T-helper 2 cell treated with Interferon-gamma antibody and Interleukin-4, amounts not matched to agents 5 μg/mL and 100 μg/mL, for 36 hours (primary cell): Measurements from ENCODE around the gene KIAA1217.

Experiments
- DNase-seq: peaks from one replicate; pipeline ENCODE4 v3.0.0; 2021; ENCODE audit warnings: low spot score
- H3K27ac Mint-ChIP-seq: one replicate; pipeline ENCODE4 v1.8.0; 2021; ENCODE audit warnings: mild to moderate bottlenecking, mixed read lengths
- H3K27me3 Mint-ChIP-seq: one replicate; pipeline ENCODE4 v1.8.0; 2021; ENCODE audit warnings: low read depth, mixed read lengths
- H3K36me3 Mint-ChIP-seq: one replicate; pipeline ENCODE4 v1.8.0; 2021; ENCODE audit warnings: low read depth, mixed read lengths
- H3K4me1 Mint-ChIP-seq: one replicate; pipeline ENCODE4 v1.8.0; 2021; ENCODE audit warnings: low read depth, mixed read lengths
- H3K4me3 Mint-ChIP-seq: one replicate; pipeline ENCODE4 v1.8.0; 2022; ENCODE audit warnings: mild to moderate bottlenecking, moderate library complexity, mixed read lengths
- H3K9me3 Mint-ChIP-seq: one replicate; pipeline ENCODE4 v1.8.0; 2021; ENCODE audit warnings: mixed read lengths

The KIAA1217 gene

DNA sequence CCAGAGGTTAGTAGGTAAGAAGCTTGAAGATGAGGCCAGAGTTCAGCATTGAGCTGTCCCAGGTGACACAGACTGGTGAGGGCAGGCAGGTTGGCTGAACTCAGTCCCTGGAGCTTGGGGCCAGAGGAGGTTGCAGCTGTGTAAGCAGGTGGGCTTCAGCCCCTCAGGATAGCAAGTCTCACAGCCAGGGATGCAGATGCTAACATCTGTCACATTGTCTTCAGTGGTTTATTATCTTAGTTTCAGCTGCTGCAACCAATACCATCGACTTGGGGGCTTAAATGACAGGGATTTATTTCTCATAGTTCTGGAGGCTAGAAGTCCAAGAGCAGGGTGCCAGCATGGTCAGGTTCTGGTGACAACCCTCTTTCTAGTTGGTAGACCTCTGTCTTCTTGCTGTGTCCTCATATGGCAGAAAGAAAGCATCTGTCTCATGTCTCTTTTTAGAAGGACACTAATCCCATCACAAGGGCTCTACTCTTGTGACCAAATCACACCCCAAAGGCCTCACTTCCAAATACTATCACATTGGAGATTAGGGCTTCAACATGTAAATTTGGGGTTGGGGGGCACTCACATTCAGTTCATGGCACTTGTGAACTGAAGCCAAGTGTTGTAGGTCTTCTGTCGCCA is 146.2 kb downstream of the KIAA1217 start:
- Mint-ChIP-seq H3K9me3 (no peaks in the 10 kb centered on the region), H3K27ac (no peak overlapping the region), H3K36me3 (no peaks in the 10 kb centered on the region), H3K4me1 (no peaks in the 10 kb centered on the region), H3K4me3 (no peak overlapping the region), H3K27me3 (no peaks in the 10 kb centered on the region)
- no peak for DNase-seq

DNA sequence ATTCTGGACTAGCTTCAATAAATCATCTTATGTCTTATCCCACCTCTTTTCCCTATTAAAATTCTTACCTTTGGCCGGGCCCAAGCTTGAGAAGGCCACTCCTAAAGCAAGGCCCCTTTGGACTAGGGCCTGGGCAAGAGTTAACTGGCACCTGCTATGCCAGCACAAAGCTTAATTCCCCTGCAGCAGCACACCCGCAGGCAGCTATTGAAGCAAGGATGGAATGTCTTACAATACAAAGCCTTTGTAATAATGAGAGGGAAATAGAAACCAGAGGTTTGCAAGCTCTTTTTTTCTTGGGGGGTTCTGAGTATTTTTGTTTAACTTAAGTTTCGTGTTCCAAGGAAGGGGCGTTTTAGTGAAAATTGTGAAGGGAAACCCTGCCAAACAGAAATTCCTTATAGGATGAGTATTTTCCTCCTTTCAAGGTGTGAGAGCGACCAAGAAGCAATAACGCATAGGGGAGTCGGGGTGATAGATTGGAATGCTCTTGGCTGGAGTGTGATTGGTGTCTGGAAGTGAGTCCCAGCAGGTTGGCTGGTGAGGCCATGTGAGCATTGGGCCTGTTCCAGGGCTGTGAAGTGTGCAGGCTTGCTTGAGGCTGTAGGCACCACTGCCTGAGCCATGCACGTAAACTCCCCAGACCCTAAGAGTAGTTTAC is 148.5 kb downstream of the KIAA1217 start:
- Mint-ChIP-seq H3K4me3 (no peak overlapping the region), H3K9me3 (no peaks in the 10 kb centered on the region), H3K27ac (no peak overlapping the region), H3K27me3 (no peaks in the 10 kb centered on the region), H3K36me3 (no peaks in the 10 kb centered on the region), H3K4me1 (no peaks in the 10 kb centered on the region)
- no peak for DNase-seq

DNA sequence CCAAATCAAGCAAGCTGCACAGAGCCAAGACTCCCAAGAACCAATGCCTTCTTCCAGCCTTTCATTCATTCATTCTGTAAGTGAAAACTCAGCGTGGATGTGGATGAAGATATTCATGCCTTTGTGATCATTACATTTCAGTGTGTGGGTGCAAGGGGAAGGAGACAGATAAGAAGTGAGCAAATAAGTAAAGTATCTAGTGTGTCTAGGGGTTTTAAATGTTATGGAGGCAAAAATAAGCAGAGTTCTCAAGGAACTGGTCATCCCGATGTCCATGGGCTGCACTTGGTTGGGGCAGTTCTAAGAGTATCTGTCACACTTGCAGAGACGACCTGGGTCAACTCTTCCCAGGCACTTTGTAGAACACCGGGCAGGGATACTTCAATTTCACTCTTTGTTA is 149.1 kb downstream of the KIAA1217 start:
- Mint-ChIP-seq H3K27me3 (no peaks in the 10 kb centered on the region), H3K4me1 (no peaks in the 10 kb centered on the region), H3K4me3 (no peak overlapping the region), H3K9me3 (no peaks in the 10 kb centered on the region), H3K36me3 (no peaks in the 10 kb centered on the region), H3K27ac (no peak overlapping the region)
- DNase-seq, result no peak

DNA sequence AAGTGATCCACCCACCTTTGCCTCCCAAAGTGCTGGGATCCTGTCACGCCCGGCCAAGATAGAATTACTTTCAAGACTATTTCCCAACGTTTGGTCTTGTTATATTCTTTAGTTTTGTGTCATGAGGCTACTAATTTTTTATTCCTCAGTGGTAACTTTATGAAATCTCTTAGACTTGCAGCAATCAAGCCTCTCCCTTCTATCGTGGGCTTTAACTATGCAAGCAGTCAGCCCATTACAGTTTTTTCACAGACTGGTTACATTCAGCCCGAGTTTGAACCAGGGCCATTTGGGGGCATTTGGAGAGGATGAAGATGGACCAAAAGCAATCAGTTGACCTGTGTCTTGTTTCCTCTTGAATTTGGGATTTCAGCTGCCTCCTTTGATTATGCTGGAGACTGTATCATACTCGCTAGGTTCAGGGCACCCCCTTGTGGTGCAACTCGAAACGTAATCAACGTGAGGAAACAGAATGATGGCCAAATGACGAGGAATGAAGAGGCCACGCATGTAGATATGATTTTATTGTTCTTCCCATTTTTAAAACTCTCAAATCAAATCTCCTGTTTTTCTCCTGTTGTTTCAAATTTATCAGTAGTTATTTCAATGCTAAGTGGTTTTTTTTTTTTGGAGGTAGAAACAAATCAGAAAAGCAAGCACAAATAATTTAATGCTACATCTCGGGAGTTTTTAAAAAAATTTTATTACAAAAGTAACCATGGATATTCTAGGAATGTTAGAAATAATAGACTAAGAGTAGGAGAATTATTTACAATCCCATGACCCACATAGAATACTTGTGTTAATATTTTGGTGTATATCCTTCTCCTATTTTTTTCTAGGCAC is 151.6 kb downstream of the KIAA1217 start:
- no peak overlapping the region for H3K4me3 Mint-ChIP-seq
- no peaks in the 10 kb centered on the region for H3K36me3 Mint-ChIP-seq
- no peaks in the 10 kb centered on the region for H3K4me1 Mint-ChIP-seq
- H3K27me3 Mint-ChIP-seq, result no peaks in the 10 kb centered on the region
- H3K27ac Mint-ChIP-seq, result no peak overlapping the region
- no peak for DNase-seq
- H3K9me3 Mint-ChIP-seq, result no peaks in the 10 kb centered on the region

DNA sequence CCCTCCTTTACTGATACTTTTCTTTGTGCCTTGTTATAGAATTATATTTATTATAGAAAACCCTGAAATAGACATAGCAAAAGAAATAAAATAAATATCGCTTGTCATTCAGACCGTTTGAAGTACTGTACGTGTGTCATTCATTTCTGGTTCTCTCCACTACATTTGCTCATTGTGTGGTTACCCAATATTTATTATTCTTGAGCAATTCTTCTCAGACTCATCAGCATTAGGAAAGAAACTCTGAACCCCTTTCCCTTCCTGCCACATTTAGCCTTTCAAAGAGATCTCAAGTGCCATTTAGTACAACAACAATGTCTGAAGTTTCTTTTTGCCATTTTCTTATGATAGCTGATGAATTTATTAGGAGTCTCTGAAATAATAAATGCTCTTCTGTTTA is 154.1 kb downstream of the KIAA1217 start:
- Mint-ChIP-seq H3K9me3 (no peaks in the 10 kb centered on the region), H3K4me1 (no peaks in the 10 kb centered on the region), H3K36me3 (no peaks in the 10 kb centered on the region), H3K4me3 (no peak overlapping the region), H3K27ac (no peak overlapping the region), H3K27me3 (no peaks in the 10 kb centered on the region)
- DNase-seq, result no peak

DNA sequence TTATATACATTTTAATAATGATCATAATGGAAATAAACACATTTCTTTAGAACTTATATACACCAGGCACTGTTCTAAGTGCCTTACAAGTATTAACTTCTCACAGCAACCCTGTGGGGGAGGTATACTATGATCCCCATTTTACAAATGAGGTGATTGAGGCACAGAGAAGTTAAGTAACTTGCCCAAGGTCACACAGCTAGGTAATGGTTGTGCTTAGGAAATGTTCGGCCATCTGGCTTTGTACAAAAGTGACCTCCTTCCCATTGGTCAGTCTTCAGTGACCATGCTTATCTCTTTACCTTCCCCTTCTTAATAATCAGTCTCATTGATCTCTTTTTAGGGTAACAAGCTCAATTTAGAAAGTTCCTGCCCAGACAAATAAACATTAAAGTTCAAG is 158.8 kb downstream of the KIAA1217 start:
- no peaks in the 10 kb centered on the region for H3K9me3 Mint-ChIP-seq
- no peak overlapping the region for H3K4me3 Mint-ChIP-seq
- DNase-seq, result no peak
- no peak overlapping the region for H3K27ac Mint-ChIP-seq
- no peaks in the 10 kb centered on the region for H3K27me3 Mint-ChIP-seq
- no peaks in the 10 kb centered on the region for H3K4me1 Mint-ChIP-seq
- H3K36me3 Mint-ChIP-seq, result no peaks in the 10 kb centered on the region

DNA sequence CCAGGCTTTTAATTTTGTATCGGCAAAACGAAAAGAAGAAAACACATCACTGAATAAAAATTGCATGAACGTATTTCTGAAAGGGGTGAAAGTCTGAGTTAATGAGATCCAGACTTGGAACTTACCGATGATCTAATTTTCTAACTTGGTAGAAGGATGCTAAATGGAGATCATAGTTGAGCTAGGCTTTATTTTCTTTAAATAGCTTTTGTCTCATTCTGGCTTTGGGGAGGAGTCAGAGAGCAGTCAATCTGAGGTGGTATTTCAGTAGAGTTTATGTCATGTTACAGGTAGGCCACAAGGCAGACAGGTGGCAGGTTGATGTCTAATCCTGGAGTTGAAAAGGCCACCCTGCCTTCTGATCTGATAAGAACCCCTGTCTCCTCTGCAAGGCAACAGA is 161.9 kb downstream of the KIAA1217 start:
- Mint-ChIP-seq H3K4me1 (no peaks in the 10 kb centered on the region), H3K36me3 (no peaks in the 10 kb centered on the region)

DNA sequence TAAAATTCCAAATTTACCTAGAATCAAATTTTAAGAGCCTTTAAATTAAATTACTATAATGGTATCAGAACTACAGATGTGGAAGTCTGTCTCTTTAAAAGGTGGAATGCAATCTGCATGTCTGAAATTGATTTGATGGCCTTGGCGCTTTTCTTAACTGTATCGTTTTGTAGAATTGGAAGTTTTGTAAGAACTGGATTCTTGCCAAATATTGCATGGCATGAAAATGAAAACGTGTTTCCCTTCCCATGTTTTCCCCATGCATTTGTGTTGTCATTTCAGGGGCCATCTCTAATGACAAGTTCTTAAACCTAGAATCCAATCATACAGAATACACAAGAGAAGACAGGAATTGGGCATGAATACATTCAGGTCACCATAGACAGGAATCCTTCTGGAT is 162.5 kb downstream of the KIAA1217 start:
- no peaks in the 10 kb centered on the region for H3K4me1 Mint-ChIP-seq
- H3K9me3 Mint-ChIP-seq, result no peaks in the 10 kb centered on the region
- DNase-seq, result no peak
- no peak overlapping the region for H3K4me3 Mint-ChIP-seq
- H3K36me3 Mint-ChIP-seq, result no peaks in the 10 kb centered on the region
- no peak overlapping the region for H3K27ac Mint-ChIP-seq
- no peaks in the 10 kb centered on the region for H3K27me3 Mint-ChIP-seq

More for the DNA sequence above, 161.9 kb downstream of the KIAA1217 start:
- Mint-ChIP-seq H3K4me3 (no peak overlapping the region), H3K27ac (no peak overlapping the region), H3K27me3 (no peaks in the 10 kb centered on the region), H3K9me3 (no peaks in the 10 kb centered on the region)
- DNase-seq, result no peak

DNA sequence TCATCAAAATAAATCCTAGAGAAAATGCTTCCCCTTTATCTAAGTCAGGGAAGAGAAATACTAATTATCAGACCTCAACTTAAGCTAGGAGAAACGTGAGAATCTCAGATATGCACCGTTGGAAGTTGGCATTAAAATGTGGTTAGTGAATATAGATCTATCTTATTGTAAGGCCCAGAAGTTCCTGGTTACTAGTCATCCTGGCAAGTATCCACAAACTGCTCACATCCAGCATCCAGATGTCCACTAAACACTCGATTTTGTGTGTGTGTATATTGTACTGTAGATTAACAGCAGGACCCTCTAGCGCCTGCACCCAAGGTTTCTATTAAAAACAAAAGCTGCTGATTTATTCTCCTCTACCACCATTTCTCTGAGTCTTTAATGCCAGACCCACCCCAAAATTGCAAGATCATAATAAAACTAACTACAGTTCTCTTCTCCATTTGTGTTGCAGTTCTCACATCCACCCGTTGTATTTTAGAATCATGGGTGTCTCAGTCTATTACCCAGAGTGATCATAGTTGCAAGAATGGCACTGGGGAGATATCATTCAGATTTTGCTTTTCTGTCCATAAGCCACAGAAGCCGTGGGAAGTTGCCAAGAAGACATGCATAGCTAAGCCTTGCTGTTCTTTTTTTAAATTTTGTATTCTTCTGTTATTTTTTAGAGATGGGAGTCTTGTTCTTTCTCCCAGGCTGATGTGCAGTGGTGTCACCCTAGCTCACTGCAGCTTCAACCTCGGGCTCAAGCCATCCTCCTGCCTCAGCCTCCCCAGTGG is 165.4 kb downstream of the KIAA1217 start:
- Mint-ChIP-seq H3K27me3 (no peaks in the 10 kb centered on the region), H3K36me3 (no peaks in the 10 kb centered on the region), H3K27ac (no peak overlapping the region), H3K4me1 (no peaks in the 10 kb centered on the region), H3K4me3 (no peak overlapping the region), H3K9me3 (no peaks in the 10 kb centered on the region)
- DNase-seq, result no peak

DNA sequence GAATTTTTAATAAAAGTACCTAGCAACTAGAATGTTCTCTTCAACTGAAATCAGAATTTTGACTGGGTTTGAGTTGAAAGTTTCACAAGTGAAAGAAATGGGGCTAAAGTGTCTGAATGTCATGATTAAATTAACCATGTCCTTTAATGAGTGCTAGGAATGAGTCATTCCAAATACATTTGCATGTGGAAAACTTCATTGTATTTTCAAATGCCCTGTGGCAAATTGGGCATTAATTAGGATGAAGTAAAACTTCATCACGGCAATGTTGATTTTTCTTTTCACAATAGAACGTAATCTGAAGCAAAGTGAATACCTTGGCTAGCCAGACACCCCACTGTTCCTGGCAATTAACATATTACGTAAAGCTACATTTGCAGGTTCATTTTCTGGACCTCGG is 166.6 kb downstream of the KIAA1217 start:
- Mint-ChIP-seq H3K9me3 (no peaks in the 10 kb centered on the region), H3K27me3 (no peaks in the 10 kb centered on the region), H3K27ac (no peak overlapping the region), H3K36me3 (no peaks in the 10 kb centered on the region), H3K4me3 (no peak overlapping the region), H3K4me1 (no peaks in the 10 kb centered on the region)
- no peak for DNase-seq

DNA sequence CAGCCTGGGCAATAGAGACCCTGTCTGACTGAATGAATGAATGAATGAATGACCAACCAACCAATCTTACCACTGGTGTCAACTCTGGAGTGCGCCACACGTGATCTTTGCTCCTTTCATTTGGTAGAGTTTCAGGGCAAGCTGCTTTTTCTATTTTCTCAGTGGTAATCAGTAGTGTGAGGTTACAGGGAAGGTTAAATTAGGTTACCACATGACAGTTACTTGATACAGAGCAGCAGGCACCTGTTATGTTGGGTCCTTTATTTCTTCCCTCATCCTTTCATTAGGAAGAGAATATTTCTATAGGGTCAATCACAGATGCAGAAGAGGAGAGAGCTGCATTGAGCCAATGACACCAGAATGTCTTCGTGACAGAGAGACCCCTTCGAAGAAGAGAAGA is 167.8 kb downstream of the KIAA1217 start:
- Mint-ChIP-seq H3K9me3 (no peaks in the 10 kb centered on the region), H3K27me3 (no peaks in the 10 kb centered on the region), H3K27ac (no peak overlapping the region), H3K4me3 (no peak overlapping the region), H3K4me1 (no peaks in the 10 kb centered on the region), H3K36me3 (no peaks in the 10 kb centered on the region)
- no peak for DNase-seq

DNA sequence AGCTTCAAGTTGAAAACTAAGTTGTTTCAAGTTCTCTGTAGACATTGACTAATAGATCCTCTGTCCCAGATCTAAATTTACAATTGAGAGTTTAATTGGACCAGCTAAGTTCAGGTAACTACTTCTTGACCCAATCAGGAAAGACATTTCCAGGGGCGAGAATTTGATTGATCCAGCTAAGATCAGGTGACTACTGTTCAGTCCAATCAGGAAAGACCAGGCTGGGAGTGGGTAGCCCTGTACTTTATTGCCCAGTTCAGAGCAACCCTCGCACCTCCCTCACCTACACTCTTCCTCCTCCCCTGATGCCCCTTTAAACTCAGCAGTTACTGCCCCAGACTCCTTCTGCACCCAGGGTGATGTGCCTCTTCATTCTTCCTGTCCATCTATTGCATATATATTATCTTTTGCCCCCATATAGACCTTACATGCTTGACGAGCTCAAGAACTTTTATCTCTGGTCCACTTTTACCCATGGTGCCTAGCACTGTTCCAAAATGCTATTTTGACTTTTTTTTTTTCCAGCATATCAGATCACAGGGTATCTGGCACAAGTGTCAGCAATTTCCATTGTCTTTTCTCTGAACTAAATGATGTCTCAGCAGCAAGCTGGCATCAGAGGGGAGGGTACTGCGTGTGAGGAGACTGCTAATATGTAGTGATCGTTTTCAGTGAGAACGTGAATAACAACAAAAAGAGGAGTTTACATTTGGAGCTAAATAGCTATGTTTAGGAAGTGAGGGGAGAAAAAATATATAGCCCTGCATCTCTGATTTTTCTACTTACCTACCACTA is 169.4 kb downstream of the KIAA1217 start:
- Mint-ChIP-seq H3K27ac (no peak overlapping the region), H3K9me3 (no peaks in the 10 kb centered on the region), H3K4me1 (no peaks in the 10 kb centered on the region), H3K27me3 (no peaks in the 10 kb centered on the region), H3K4me3 (no peak overlapping the region), H3K36me3 (no peaks in the 10 kb centered on the region)
- DNase-seq, result no peak

DNA sequence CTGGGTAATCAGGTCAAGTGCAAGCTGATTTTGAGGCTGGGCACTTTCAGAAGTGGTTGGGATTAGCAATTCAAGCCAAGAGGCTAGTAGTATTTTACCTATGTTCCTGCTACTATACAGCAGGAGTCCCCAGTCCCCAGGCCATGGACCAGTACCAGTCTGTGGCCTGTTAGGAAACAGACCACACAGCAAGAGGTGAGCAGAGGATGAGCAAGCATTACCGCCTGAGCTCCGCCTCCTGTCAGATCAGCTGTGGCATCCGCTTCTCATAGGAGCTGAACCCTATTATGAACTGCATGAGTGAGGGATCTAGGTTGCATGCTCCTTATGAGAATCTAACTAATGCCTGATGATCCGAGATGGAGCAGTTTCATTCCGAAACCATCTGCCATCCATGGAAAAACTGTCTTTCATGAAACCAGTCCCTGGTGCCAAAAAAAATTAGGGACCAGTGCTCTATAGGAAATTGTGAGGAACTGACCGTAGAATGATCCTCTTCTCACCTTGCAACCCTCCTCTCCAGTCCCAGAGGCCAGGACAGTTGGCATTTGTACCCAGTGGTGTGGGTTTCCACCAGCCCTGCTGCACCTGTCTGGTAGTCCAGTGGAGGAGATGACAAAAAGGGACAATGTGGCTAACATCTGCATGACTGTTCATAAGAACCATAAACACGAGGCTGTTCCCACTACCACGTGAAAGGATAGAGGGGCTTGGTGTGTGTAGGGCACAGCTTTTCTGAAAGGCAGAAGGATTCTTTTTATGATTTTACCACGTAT is 172.5 kb downstream of the KIAA1217 start:
- H3K4me3 Mint-ChIP-seq, result no peak overlapping the region
- DNase-seq, result no peak
- H3K36me3 Mint-ChIP-seq, result no peaks in the 10 kb centered on the region
- no peaks in the 10 kb centered on the region for H3K9me3 Mint-ChIP-seq
- peaks cover 6% of the 10 kb centered on the region for H3K27me3 Mint-ChIP-seq
- H3K27ac Mint-ChIP-seq, result no peak overlapping the region
- H3K4me1 Mint-ChIP-seq, result no peaks in the 10 kb centered on the region
